Right lobe of liver (tissue), 4 donors: ENCODE results near the gene TNRC18.

Source experiments
- CTCF ChIP-seq, 4 donors: fragments of 200-600 bp in 3 of 4; fragments of 450-650 bp in 1 of 4; IDR thresholded peaks; one replicate each; pipeline versions ENCODE4 v1.5.1 to v1.8.0; 2016 to 2022; ENCODE audit warnings: antibody characterized with exemption in 4 of 4, mild to moderate bottlenecking in 2 of 4
- POLR2A ChIP-seq: fragments of 450-650 bp; IDR thresholded peaks from one replicate; pipeline ENCODE4 v1.6.1; 2017; ENCODE audit warnings: antibody characterized with exemption, mild to moderate bottlenecking
- donor health status: DM: no; HTN: no; CAD: no.
- donor health status: DM: no; HTN: no; CAD: no.
- donor health status: DM: no; HTN: yes; CAD: no.

GRCh38 chr7:5455581-5456219, 32.1 kb upstream of the TNRC18 start:
- no peak for TF ChIP-seq CTCF (IDR thresholded peaks at IDR 0.05)
- no peak for TF ChIP-seq POLR2A
